ENCODE results near the gene RAB3C. TPM values are rescaled to one million over a fixed set of nuclear protein-coding genes. Genes with fewer than 3 reads are reported as not detected.

The RAB3C gene
- total RNA-seq, 1 donor from 2014 or later, result not detected

DNA sequence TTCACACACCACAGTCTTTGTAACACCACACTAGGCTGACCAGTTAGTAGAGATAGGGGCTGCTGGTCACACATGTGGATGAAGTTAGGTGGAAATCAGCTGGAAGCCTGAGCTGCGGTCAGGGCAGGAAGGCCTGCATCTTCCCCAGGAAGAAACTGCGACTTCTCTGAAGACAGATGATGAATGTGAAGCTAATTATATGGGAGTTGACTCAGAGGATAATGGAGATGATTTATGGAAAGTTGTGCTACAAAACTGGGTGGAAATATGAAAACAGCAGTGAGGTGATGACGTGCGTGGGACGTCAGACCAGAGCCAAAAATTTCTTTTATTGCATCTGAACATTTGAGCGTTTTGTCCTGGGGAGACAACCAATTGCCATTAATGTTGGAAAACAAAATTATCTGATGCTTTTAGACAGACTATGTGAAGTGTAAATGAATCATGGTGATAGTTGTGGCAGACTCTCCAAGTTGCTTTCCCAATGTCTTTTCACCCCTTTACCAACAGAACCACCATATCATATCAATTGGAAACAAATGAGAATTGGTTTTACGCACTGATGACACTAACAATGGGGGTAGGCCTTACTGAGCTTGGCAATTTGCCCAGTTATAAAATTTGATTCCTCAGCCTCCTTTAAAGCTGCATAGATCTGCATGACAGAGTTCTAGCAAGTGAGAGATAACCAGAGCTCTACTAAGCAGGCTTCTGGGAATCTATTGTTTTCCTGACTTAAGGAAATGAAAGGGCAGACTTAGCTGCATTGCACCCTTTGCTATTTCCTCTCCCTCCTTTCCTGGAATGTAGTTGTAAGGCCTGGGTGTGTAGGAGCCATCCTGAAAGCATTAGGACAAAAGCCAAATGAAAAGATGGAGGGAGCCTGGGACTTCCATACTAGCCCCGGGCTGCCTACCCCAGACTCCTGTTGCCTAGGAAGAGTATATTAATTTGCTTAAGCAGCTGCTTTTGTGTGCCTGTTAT is 84.0 kb downstream of the RAB3C start:
- no peaks in the 10 kb centered on the region for H3K27me3 ChIP-seq (ENCODE audit: control insufficient read depth, insufficient read depth, low read length)
- no peak for TF ChIP-seq CTCF (IDR thresholded peaks at IDR 0.05; ENCODE audit: insufficient read depth, low read length, severe bottlenecking)
- no peak overlapping the region for H3K4me3 ChIP-seq (ENCODE audit: low read depth, low read length)
- FAIRE-seq (no peak), DNase-seq (ENCODE audit: low read depth) (no peak)
- no peaks in the 10 kb centered on the region for H3K36me3 ChIP-seq (ENCODE audit: control insufficient read depth, insufficient read depth, low read length)

- H3K4me3 ChIP-seq (ENCODE audit: low read depth, low read length), result no peak overlapping the region
- H3K27me3 ChIP-seq (ENCODE audit: control insufficient read depth, insufficient read depth, low read length), result no peaks in the 10 kb centered on the region
- TF ChIP-seq CTCF (IDR thresholded peaks at IDR 0.05; ENCODE audit: insufficient read depth, low read length, severe bottlenecking), result no peak
- DNase-seq (ENCODE audit: low read depth) (no peak), FAIRE-seq (no peak)
- no peaks in the 10 kb centered on the region for H3K36me3 ChIP-seq (ENCODE audit: control insufficient read depth, insufficient read depth, low read length)
These were observed 87.7 kb downstream of the RAB3C start for GRCh38 chr5:58670582-58670981.

DNA sequence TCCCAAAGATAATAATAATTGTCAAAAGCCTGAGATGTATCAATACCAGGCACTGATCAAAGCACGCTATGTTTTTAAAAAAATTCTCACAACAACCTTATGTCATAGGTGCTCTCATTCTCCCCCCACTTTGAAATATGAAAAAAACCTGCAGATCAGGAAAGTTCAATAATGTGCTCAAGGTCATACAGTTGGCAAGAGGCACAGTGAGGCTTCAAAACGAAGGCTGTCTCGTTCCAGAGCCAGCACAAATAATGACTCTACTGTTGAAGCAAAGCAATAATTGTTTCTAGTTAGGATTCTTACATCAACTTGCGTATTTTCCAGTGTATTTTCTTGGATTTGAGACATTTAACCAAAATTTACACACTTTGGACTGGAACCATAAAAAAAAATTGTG is 88.3 kb downstream of the RAB3C start:
- DNase-seq (ENCODE audit: low read depth) (no peak), FAIRE-seq (no peak)
- no peak for TF ChIP-seq CTCF (IDR thresholded peaks at IDR 0.05; ENCODE audit: insufficient read depth, low read length, severe bottlenecking)
- Histone ChIP-seq H3K4me3 (ENCODE audit: low read depth, low read length) (no peak overlapping the region), H3K27me3 (ENCODE audit: control insufficient read depth, insufficient read depth, low read length) (no peaks in the 10 kb centered on the region), H3K36me3 (ENCODE audit: control insufficient read depth, insufficient read depth, low read length) (no peaks in the 10 kb centered on the region)

GRCh38 chr5:58672521-58672920 is 89.6 kb downstream of the RAB3C start:
- DNase-seq (ENCODE audit: low read depth) (no peak), FAIRE-seq (no peak)
- Histone ChIP-seq H3K36me3 (ENCODE audit: control insufficient read depth, insufficient read depth, low read length) (no peaks in the 10 kb centered on the region), H3K27me3 (ENCODE audit: control insufficient read depth, insufficient read depth, low read length) (no peaks in the 10 kb centered on the region), H3K4me3 (ENCODE audit: low read depth, low read length) (no peak overlapping the region)
- TF ChIP-seq CTCF (IDR thresholded peaks at IDR 0.05; ENCODE audit: insufficient read depth, low read length, severe bottlenecking), result no peak

DNA sequence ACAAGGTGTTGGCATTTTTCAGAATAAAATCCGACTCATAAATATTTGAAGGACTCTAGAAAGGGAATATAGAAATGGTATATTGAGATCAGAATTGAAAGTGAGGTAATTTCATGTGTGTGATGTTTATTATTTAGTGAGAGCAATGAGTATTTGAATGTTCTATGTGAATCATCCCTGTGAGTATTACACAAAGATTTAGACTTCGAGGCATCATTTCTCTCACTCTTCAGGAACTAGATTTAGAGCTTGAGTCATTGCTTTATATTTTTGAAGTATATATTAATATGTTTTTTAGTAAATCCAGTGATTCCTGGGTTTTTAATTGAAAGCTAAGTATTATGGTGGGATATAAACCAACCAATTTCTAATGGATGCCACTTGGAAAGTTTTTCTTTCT is 91.2 kb downstream of the RAB3C start:
- H3K27me3 ChIP-seq (ENCODE audit: control insufficient read depth, insufficient read depth, low read length), result no peaks in the 10 kb centered on the region
- no peak for TF ChIP-seq CTCF (IDR thresholded peaks at IDR 0.05; ENCODE audit: insufficient read depth, low read length, severe bottlenecking)
- FAIRE-seq (no peak), DNase-seq (ENCODE audit: low read depth) (peak; percentile 60)
- no peaks in the 10 kb centered on the region for H3K36me3 ChIP-seq (ENCODE audit: control insufficient read depth, insufficient read depth, low read length)
- H3K4me3 ChIP-seq (ENCODE audit: low read depth, low read length), result no peak overlapping the region
